Transverse colon (tissue), 4 donors: ENCODE data around the gene PRKCA. TPM values are rescaled to one million over a fixed set of nuclear protein-coding genes. Genes with fewer than 3 reads are reported as not detected.

Experiments
- DNase-seq: peaks from one replicate; pipeline ENCODE4 v3.0.0-alpha.2; 2019
- H3K27ac ChIP-seq, 4 donors: fragments of 200-600 bp; sonication (generic); 2 replicates each; pipeline ENCODE4 v1.5.1; 2016 to 2018; ENCODE audit warnings: inconsistent platforms in 4 of 4
- H3K27me3 ChIP-seq: fragments of 200-600 bp; sonication (generic); 2 replicates; pipeline ENCODE4 v1.5.1; 2017; ENCODE audit warnings: inconsistent platforms
- H3K36me3 ChIP-seq, 4 donors: fragments of 200-600 bp; sonication (generic); 2 replicates each; pipeline ENCODE4 v1.5.1; 2017 to 2019; ENCODE audit warnings: inconsistent platforms in 4 of 4
- H3K4me1 ChIP-seq, 4 donors: fragments of 200-600 bp; sonication (generic); 2 replicates each; pipeline ENCODE4 v1.5.1; 2017 to 2020; ENCODE audit warnings: inconsistent platforms in 4 of 4
- H3K4me3 ChIP-seq, 4 donors: fragments of 200-600 bp; sonication (generic); 1 replicate in 1 of 4; 2 replicates in 3 of 4; pipeline versions ENCODE4 v1.5.1 to v1.6.1; 2017 to 2019; ENCODE audit warnings: inconsistent platforms in 4 of 4
- H3K9me3 ChIP-seq, 2 donors: fragments of 200-600 bp; sonication (generic); 2 replicates each; pipeline ENCODE4 v1.5.1; 2017 to 2019; ENCODE audit warnings: inconsistent platforms in 2 of 2
- CTCF ChIP-seq, 5 experiments: fragments of 200-600 bp in 3 of 5; fragments of 450-650 bp in 2 of 5; sonication (generic) in 3 of 5; IDR thresholded peaks; 1 replicate in 2 of 5; 2 replicates in 3 of 5; pipeline ENCODE4 v1.5.1; 2016 to 2017; ENCODE audit warnings: antibody characterized with exemption in 5 of 5, inconsistent platforms in 3 of 5, mild to moderate bottlenecking in 2 of 5, moderate library complexity in 1 of 5
- EP300 ChIP-seq: sonication (generic); formaldehyde crosslinking; IDR thresholded peaks from one replicate; pipeline ENCODE4 v1.6.1; 2017; ENCODE audit warnings: antibody characterized with exemption, low read depth
- POLR2A ChIP-seq: fragments of 450-650 bp; IDR thresholded peaks from one replicate; pipeline ENCODE4 v1.6.1; 2016; ENCODE audit warnings: antibody characterized with exemption, mild to moderate bottlenecking, moderate library complexity
- POLR2AphosphoS5 ChIP-seq, 3 donors: sonication (generic); formaldehyde crosslinking; IDR thresholded peaks; one replicate each; pipeline ENCODE4 v1.6.1; 2016; ENCODE audit warnings: antibody characterized with exemption in 3 of 3
- WGBS, 2 donors: methylation state at CpG; one replicate each; pipeline ENCODE4 v1.1.5; 2018; ENCODE audit warnings: low coverage in 1 of 2; 5-methylcytosine and 5-hydroxymethylcytosine counted together
- in situ Hi-C, 4 donors: fragments of 200-750 bp; cut with MboI; loops; one replicate each; pipeline versions ENCODE4 v1.15.0 to v1.15.1; 2017; ENCODE audit warnings: low sequenced_read_pairs in 3 of 4, low pct_ligation_motif_present in 1 of 4, low pct_unique_long_range_greater_than_20kb in 1 of 4
- intact Hi-C: fragments of 100-400 bp; cut with DNase I; formaldehyde crosslinking; loops from one replicate; pipeline ENCODE4 v1.15.1; 2023; ENCODE audit warnings: low total_unique reads
- total RNA-seq, 4 donors: library from RNA; depleted of rRNA; stranded (reverse); fragments of >200 nt; gene quantifications; one replicate each; pipeline ENCODE4 v1.1.0, GENCODE V29; 2016

Gene PRKCA
- total RNA-seq, 4 donors from 2014 or later: 16.1 to 49.7 (median 31.7) TPM

GRCh38 chr17:66750116-66750515 is 447.7 kb downstream of the PRKCA start:
- TF ChIP-seq CTCF (IDR thresholded peaks at IDR 0.05): no peak
- TF ChIP-seq EP300: no peak
- TF ChIP-seq POLR2AphosphoS5 (IDR thresholded peaks at IDR 0.05): no peak
- no peak for TF ChIP-seq POLR2A
- in situ Hi-C loops (no loop called here), intact Hi-C loops (no loop called here)
- peaks cover 0 to 12% (median 0%) of the 10 kb centered on the region in 4 donors for H3K36me3 ChIP-seq
- no peak for DNase-seq
- H3K4me1 ChIP-seq: peaks cover 0 to 5% (median 0%) of the 10 kb centered on the region in 4 donors
- no peaks in the 10 kb centered on the region for H3K9me3 ChIP-seq
- no peak overlapping the region for H3K4me3 ChIP-seq
- H3K27me3 ChIP-seq: no peaks in the 10 kb centered on the region
- WGBS, 2 donors: 94% methylated on average over 7 of the region's 7 CpGs
- H3K27ac ChIP-seq: no peak overlapping the region

- H3K4me1 ChIP-seq: peaks cover 0 to 12% (median 0%) of the 10 kb centered on the region in 4 donors
- intact Hi-C loops: no loop called here
- WGBS, 2 donors: 96 to 100% methylated on average over 4 to 11 of the region's 11 CpGs
- H3K36me3 ChIP-seq: peaks cover 0 to 12% (median 0%) of the 10 kb centered on the region in 4 donors
- no peak overlapping the region for H3K4me3 ChIP-seq
- no peak for DNase-seq
- TF ChIP-seq EP300: no peak
- no peak for TF ChIP-seq POLR2AphosphoS5 (IDR thresholded peaks at IDR 0.05)
- TF ChIP-seq POLR2A: no peak
- no peak for TF ChIP-seq CTCF (IDR thresholded peaks at IDR 0.05)
- no peaks in the 10 kb centered on the region for H3K27me3 ChIP-seq
- in situ Hi-C loops: no loop called here
- no peaks in the 10 kb centered on the region for H3K9me3 ChIP-seq
- H3K27ac ChIP-seq: no peak overlapping the region
Observed at GRCh38 chr17:66750781-66751543, 448.5 kb downstream of the PRKCA start.

- in situ Hi-C loops: no loop called here
- H3K36me3 ChIP-seq: peaks cover 0 to 7% (median 0%) of the 10 kb centered on the region in 4 donors
- no peak for DNase-seq
- intact Hi-C loops: no loop called here
- H3K9me3 ChIP-seq: no peaks in the 10 kb centered on the region
- peaks cover 0 to 12% (median 0%) of the 10 kb centered on the region in 4 donors for H3K4me1 ChIP-seq
- no peak overlapping the region for H3K4me3 ChIP-seq
- WGBS, 2 donors: 88% methylated on average over 3 of the region's 3 CpGs; no CpG with 5 or more reads in 1 of the 2 donors
- H3K27ac ChIP-seq: no peak overlapping the region
- H3K27me3 ChIP-seq: no peaks in the 10 kb centered on the region
- no peak for TF ChIP-seq CTCF (IDR thresholded peaks at IDR 0.05)
- TF ChIP-seq POLR2A: no peak
- TF ChIP-seq EP300: no peak
- TF ChIP-seq POLR2AphosphoS5 (IDR thresholded peaks at IDR 0.05): no peak
Observed at GRCh38 chr17:66751771-66752170, 449.4 kb downstream of the PRKCA start.

DNA sequence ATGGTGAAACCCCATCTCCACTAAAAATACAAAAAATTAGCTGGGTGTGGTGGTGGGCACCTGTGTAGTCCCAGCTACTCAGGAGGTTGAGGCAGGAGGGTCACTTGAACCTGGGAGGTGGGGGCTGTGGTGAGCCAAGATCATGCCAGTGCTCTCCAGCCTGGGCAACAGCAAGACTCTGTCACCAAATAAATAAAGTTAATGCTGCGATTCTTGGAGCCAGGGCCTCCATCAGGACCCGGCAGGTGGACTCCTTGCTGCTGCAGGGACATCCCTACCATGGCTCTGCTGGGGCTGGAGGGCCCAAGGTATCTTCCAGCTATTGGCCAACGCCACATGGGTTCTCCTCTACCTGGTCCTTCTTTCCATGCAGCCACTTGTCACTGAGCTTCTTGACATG is 450.0 kb downstream of the PRKCA start:
- H3K9me3 ChIP-seq: no peaks in the 10 kb centered on the region
- 94% methylated on average over 3 of the region's 3 CpGs; no CpG with 5 or more reads in 1 of the 2 donors for WGBS, 2 donors
- no peak overlapping the region for H3K27ac ChIP-seq
- H3K4me3 ChIP-seq: no peak overlapping the region
- peaks cover 0 to 6% (median 0%) of the 10 kb centered on the region in 4 donors for H3K36me3 ChIP-seq
- no peak for DNase-seq
- peaks cover 0 to 12% (median 0%) of the 10 kb centered on the region in 4 donors for H3K4me1 ChIP-seq
- in situ Hi-C loops (no loop called here), intact Hi-C loops (no loop called here)
- H3K27me3 ChIP-seq: no peaks in the 10 kb centered on the region
- no peak for TF ChIP-seq EP300
